GM11168 (cell line): ENCODE data around the gene TRAPPC10.

Experiments
- in situ Hi-C: fragments of 300-500 bp; cut with MboI; formaldehyde crosslinking; loops from one replicate; pipeline ENCODE4 v1.12.0; 2022; ENCODE audit warnings: low sequenced_read_pairs; ENCODE audit not compliant: unreplicated experiment

The TRAPPC10 gene

GRCh38 chr21:43982489-43983078, 29.5 kb upstream of the TRAPPC10 start:
- in situ Hi-C loops = no loop called here

- in situ Hi-C loops = no loop called here
These were observed 28.7 kb upstream of the TRAPPC10 start for GRCh38 chr21:43983390-43983789.

DNA sequence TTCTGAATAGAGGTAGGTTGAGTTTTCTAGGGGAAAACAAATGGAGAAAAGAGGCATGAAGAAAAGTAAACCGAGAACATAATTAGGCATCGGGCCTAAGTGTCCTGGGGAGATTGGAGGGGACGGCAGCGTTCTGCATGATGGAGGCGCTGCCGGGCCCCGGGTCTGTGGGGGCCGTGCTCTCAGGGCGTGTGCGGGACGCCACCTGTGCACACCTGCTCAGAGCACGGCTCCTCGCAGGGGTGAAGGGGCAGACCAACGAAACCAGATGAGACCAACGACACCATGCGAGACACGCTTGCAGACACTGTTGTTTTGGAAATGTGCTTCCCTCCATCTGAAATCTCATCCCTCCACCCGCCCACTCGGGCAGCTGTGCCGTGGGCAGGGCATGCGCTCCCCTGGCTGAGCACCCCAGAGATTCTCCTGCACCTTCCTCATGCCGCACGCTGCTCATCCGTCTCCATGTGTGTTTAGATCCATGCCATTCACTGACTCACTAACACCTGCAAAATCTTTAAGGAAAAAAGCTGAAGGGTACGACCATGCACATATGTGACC, 28.2 kb upstream of the TRAPPC10 start:
- in situ Hi-C loops = no loop called here

- in situ Hi-C loops = no loop called here
These were observed 27.0 kb upstream of the TRAPPC10 start for GRCh38 chr21:43984905-43985689.

GRCh38 chr21:43985690-43986251, 26.3 kb upstream of the TRAPPC10 start:
- in situ Hi-C loops = no loop called here

GRCh38 chr21:43986544-43987451, 25.3 kb upstream of the TRAPPC10 start:
- in situ Hi-C loops = no loop called here

DNA sequence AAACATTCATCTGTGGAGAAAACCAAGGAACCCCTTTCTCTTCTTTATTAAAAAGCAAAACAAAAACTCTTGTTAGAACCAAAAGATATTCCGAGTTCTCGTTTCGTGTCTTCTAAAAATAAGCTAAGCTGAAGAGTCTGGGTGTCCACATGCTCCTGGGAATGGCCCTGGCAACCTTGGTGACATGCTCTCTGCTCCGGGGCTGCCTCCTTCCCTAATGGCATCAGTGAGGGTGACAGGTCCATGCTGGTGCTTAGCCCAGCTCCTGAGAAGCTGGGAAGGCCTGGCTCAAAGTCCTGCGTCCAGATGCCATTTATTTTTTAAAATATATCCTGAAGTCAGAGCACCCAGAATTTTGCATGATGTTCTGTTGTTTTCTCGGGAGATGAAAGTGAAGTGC, 24.6 kb upstream of the TRAPPC10 start:
- in situ Hi-C loops = no loop called here

DNA sequence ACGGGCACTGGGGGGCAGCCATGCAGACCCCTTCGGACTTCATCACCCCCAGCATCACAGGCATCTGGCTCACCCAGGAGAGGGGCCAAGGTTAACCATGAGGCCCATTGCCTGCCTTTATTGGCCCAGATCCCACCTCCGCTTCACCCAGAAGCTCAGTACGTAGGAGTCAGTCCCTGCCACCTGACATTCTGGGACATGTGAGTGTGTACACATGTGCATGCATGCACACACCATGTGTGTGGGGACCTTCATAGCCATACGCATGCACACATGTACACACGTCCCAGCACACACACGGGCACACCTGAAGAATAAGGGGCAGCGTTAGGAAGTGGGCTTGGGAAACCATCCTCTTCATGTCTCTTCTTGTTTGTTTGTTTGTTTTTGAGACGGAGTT, 24.1 kb upstream of the TRAPPC10 start:
- in situ Hi-C loops = no loop called here

DNA sequence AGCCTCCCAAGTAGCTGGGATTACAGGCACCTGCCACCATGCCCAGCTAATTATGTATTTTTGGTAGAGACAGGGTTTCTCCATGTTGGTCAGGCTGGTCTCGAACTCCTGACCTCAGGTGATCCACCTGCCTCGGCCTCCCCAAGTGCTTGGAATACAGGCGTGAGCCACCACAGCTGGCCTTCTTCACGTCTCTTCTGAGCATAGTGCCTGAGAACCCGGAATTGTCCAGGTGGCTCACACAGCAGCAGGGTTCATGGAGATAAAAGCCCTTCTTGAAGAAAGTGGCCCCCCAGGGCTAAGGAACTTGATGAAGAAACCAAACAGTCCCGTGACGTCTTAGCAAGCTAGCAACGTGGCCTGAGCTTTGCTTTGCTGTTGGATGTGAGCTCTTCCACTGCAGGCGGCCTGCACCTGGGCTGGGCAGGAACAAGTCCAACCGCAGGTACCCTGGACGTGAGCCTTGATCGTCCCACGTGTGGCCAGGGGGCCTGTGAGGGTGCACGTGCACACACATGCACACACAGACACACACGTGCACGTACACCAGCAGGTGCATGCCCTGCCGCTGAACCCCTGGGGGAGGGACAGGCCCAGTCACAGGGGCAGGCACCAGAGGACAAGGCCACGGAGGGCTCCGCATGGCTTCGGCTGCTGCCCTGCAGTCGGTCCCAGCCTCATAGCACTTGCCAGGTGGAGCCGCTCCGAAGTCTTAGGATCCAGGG, 23.4 kb upstream of the TRAPPC10 start:
- in situ Hi-C loops = no loop called here

- in situ Hi-C loops = no loop called here
These were observed 22.7 kb upstream of the TRAPPC10 start for GRCh38 chr21:43989401-43989800.

DNA sequence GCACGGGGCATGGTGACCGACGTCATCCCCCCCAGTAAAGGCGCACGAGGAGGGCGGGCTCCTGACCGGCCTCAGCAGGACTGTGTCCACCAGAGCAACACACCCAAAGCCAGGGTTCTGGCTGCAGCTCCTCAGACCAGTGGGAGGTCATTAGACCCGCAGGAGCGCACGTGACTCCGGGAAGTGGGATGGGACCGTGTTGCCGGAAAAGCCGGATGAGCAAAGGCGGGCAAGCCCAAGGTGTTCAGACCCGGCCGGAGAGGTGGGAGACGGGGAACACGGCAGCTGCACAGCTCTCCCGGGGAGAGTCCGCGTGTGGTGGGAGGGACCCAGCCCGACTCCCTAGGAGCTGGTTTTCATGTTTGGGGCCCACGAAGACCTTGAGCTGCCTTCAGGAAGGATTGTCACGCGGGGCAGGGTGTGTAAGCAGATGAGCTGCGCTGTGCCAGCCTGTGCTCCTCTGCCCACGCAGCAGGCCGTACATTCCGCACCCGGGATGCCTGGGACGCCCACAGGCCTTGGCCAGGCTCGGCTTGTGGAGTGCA, 20.6 kb upstream of the TRAPPC10 start:
- in situ Hi-C loops = no loop called here

DNA sequence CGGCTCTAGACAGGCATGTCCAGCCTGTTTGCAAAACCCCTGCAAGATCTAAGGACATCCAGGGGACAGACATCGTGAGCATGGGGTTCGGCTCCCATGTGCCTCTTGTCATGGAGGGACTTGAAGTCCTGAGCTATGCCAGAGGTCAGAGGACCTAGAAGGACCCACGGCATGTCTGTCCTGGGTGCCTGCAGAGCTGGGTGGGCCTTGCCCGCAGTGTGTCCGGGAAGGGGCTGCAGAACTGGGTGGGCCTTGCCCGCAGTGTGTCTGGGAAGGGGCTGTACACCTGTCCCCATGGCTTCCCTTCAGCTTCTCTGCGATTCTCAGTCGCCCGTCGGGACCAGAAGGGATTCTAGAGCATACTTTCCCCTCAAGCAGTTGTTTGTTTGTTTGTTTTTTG, 20.0 kb upstream of the TRAPPC10 start:
- in situ Hi-C loops = no loop called here

- in situ Hi-C loops = no loop called here
These were observed 18.6 kb upstream of the TRAPPC10 start for GRCh38 chr21:43993420-43993934.

- in situ Hi-C loops = no loop called here
These were observed 18.0 kb upstream of the TRAPPC10 start for GRCh38 chr21:43994085-43994484.

DNA sequence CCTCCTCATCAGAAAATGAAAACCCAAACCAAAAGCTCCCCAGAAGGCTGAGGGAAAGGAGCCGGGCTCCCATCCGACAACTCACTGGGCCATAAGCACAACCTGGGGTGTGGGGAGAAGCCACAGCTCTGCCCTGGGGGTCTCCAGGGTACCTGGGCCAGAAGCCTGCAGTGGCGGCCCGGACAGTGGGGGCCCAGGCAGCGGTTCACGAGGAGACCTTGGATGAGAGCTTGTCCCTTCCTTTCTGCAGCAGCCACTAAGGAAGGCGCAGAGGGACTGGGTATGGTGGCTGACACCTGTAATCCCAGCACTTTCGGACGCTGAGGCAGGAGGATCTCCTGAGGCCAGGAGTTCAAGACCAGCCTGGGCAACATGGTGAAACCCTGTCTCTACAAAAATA, 17.5 kb upstream of the TRAPPC10 start:
- in situ Hi-C loops = no loop called here

DNA sequence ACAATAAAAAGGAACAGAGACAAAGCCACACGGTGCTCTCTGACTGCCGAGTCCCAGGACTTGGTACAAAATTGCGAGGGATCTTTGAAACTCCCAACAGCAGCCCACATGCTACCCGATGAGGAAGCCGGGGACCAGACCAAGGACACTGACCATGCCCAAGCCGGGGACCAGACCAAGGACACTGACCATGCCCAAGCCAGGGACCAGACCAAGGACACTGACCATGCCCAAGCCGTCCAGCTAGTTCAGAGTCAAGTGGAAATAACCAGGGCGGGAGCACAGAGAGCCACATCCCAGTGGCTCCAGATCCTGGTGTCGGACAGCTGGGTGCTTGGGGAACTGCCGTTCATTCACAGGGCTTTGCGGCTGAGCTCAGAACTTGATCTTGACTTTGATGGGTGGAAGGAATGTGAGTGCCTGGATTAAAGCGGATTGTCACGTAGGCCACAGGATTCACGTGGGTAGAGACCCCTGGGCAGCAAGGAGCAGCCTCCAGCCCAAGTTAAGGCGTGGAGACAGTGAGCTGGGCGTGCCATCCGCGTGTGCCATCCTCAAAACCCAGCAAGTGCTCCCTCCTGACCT, 16.5 kb upstream of the TRAPPC10 start:
- in situ Hi-C loops = no loop called here

DNA sequence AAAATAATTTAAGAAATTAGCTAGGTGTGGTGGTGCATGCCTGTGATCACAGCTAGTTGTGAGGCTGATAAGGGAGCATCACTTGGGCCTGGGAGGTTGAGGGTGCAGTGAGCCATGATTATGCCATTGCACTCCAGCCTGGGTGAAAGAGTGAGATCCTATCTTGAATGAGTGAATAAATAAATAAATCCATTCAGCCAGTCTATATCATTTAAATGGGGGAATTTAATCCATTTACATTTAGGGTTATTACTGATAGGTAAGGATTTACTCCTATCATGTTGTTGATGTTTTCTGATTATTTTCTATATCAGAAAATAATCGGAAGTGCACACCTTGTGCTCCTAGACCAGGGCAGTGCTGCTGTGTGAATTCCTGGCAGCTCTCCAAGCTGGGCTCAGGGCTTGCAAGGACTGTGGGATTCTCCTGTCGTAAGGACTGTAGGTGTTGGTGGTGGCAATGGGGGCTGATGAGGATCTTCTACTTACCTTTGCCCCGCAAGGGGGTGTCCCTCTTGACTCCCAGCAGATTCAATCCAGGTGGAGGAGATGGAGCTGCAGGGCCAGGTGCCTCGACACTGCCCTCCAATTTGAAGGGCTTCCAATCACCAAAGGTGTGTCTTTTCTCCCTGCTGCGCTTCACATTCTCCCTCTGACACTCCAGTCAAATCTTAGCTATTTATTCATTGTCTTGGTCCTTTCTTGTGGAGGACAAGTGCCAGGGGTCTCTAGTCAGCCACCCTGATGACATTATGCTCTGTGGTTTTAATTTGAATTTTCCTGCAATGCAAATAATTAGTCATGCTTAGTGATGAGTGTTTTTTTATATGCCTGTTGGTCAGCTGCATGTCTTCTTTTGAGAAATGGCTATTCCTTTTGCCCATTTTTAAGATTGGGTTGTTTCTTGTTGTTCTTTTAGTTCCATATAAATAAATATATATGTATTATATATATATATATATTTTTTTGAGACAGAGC, 14.1 kb upstream of the TRAPPC10 start:
- in situ Hi-C loops = no loop called here

GRCh38 chr21:44000360-44000759, 11.7 kb upstream of the TRAPPC10 start:
- in situ Hi-C loops = no loop called here
